Cardiac septum (tissue), 1 donor: Measurements from ENCODE around the gene SLC26A2. TPM values are rescaled to one million over a fixed set of nuclear protein-coding genes. Genes with fewer than 3 reads are reported as not detected.
"Not testable (repeated sequence)": the region's sequence is repeated elsewhere in the genome, so short reads cannot be mapped to it uniquely, and the experiment has no call there.

Experiments
- DNase-seq: peaks from one replicate; pipeline ENCODE4 v3.0.0-alpha.2; 2020; ENCODE audit warnings: low spot score
- intact Hi-C: fragments of 100-400 bp; cut with DNase I; formaldehyde crosslinking; loops from one replicate; pipeline ENCODE4 v1.14.0; 2022
- total RNA-seq: library from RNA; stranded (reverse); fragmentation: NEBNext Ultra II Directional; extraction: Animal tissue kit (Norgen Biotek cat#: 25700); gene quantifications from one replicate; pipeline ENCODE4 v1.2.1, GENCODE V29; 2021
- donor health status: DM: no; HTN: no; CAD: no.

Gene SLC26A2
- total RNA-seq, 1 donor from 2014 or later, result 5.8 TPM

DNA sequence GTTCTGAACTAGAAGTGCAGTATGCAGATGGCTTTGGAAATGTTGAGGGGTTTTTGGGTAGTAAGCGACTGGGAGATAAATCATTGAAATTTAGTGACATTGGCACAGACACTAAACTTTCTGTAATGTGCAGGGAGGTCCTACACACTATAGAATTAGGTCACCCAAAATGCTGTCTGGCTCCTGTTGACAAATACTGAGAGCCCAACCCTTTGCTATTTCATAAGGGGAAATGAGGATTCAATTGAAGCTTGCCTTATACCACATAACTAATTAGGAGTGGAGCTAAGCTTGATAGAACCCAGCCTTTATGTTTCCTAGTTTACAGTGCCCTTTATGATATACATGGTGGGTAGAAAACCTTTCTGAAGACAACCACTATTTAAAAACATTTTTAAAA, 62.6 kb downstream of the SLC26A2 start:
- intact Hi-C loops, result no loop called here

DNA sequence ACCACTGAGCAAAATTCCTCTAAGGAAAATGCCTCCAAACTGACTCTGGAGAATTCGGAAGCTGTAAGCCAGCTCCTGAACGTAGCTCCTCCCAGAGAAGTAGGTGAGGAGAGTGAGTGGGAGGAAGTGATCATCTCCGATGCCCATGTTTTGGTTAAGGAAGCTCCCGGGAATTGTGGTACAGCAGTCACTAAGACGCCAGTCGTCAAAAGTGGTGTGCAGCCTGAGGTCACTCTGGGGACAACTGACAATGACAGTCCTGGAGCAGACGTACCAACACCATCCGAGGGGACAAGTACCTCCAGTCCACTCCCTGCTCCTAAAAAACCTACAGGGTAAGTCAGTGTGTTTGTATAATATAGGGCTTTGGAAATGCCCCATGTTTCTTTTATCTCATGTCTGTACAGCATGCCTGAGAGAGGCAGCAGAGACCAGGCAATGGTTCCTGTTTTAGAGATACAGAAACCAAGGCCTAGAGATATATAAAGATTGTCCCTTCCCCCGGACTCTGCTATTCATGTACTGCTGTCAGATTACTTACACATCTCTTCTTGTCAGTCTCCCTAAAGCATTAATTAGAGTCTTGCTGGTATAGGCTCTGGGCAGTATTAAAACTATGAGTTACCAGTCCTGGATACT, 63.9 kb downstream of the SLC26A2 start:
- intact Hi-C loops, result loop anchor here (2.0 kb wide), 1 partner anchor 194 kb away; no protein-coding TSS in a partner anchor
- no peak for DNase-seq

More for the DNA sequence above, 62.6 kb downstream of the SLC26A2 start:
- no peak for DNase-seq

DNA sequence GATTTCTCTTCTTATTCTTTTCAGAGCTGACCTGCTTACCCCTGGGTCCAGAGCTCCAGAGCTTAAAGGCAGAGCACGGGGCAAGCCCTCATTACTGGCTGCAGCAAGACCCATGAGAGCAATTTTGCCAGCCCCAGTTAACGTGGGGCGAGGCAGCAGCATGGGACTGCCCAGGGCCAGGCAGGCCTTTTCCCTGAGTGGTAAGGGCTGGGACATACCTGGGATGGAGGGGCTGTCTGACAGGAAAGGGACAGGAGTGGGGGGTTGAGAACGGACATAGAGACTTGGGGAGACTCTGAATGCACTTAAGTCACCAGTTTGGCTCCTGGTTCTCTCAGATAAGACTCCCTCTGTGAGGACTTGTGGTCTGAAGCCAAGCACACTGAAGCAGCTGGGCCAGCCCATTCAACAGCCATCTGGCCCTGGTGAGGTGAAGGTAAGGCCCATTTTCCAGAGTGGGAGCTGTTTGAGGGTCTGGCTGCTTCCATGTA, 66.2 kb downstream of the SLC26A2 start:
- no peak for DNase-seq
- intact Hi-C loops, result no loop called here

DNA sequence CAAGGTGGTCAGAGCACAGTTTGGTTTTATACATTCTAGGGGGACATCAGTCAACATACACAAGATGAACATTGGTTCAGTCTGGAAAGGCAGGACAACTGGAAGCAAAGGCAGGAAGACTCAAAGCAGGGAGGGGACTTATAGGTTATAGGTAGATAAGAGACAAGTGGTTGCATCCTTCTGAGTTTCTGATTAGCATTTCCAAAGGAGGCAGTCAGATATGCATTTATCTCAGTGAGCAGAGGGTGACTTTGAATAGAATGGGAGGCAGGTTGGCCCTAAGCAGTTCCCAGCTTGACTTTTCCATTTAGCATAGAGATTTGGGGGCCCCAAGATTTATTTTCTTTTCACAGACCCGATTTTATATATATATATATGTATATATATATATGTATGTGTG, 67.5 kb downstream of the SLC26A2 start:
- DNase-seq, intact Hi-C loops: not testable (repeated sequence)

DNA sequence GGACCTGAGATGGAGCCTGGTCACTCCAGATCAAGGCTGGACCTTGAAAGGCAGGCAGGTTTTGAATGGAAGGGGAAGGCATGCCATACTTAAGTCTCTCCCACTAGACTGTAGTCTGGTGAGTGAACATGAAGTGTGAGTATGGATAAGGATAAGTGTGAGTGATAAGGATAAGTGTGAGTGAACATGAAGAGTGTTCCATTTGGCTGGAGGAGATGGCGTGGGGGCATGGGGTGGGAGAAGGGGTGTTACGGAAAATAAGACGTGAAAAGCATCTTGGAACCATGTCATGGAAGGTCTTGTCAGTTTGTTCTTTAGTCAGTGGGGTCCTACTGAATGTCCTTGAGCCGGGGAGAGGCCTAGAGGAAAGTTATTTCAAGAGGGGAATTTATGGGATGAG, 72.8 kb downstream of the SLC26A2 start:
- intact Hi-C loops, result no loop called here
- DNase-seq, result no peak

DNA sequence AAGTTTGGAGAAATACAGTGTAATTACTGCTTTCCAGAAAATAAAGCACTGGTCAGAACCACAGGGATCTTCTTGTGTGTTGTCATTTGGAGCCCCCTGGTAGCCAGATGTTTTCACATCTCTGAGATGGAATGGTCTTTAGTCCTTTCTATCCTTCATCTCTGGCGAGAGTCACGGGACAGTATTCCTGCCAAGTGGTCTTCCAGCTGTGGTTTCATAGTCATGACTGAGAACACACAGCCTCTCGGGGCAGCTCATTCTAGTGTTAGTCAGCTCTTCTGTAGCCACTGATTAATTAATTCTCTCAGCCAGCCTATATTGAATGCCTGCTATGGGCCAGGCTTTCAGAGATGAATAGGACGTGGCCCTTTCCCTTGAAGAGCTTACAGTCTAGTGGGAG, 74.1 kb downstream of the SLC26A2 start:
- DNase-seq, result no peak
- intact Hi-C loops, result no loop called here

DNA sequence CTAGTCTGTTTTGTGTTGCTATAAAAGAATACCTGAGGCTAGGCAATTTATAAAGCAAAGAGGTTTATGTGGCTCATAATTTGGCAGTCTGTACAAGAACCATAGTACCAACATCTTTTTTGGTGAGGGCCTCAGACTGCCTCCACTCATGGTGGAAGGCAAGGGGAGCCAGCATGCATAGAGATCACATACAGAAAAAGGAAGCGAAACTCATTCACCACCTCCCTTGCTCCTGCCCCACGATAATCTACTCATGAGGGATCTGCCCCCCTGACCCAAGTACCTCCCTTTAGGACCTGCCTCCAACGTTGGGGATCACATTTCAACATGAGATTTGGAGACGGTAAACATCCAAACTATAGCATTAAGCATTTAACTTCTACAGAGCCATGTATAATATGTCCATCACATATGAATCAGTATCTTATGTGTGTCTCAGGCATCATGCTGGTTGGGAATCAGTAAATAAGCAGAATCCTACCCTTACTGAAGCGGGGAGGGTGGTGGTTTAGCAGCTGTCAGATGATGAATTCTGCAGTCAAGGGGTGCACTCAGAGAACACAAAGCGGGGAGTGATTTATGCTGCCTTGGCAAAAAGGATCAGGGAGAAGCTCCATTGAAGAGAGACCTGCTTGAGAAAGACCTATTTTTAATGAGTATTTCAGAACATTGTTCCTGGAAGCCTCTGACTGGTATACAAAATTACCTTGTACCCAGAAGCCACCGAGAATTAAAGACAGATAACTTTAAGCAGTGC, 74.8 kb downstream of the SLC26A2 start:
- intact Hi-C loops, result no loop called here
- DNase-seq, result no peak

DNA sequence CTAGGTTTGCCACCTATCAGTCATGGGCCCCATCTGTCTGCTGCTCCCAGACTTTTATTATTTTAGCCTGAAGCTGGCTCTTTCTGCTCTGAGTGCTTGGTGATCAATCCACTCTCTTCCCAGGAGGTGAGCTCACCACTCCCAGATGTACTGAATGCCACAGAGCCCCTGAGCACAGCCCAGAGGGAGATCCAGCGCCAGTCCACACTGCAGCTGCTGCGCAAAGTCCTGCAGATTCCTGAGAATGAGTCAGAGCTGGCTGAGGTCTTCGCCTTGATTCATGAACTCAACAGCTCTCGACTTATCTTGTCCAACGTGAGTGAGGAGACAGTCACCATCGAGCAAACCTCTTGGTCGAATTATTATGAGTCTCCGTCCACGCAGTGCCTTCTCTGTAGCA, 76.0 kb downstream of the SLC26A2 start:
- intact Hi-C loops, result no loop called here
- DNase-seq, result no peak

Other genes with a start within 250 kb of the SLC26A2 start
- gene PPARGC1B, start 230.4 kb upstream of the SLC26A2 start, total RNA-seq, result 18.9 TPM
- 0.13 TPM for gene PDE6A, start 16.0 kb upstream of the SLC26A2 start, total RNA-seq
- gene TIGD6, start 39.9 kb downstream of the SLC26A2 start, total RNA-seq, result 2.7 TPM
- 17.6 TPM for gene HMGXB3, start 40.0 kb downstream of the SLC26A2 start, total RNA-seq
- gene CSF1R, start 125.8 kb downstream of the SLC26A2 start, total RNA-seq, result 11.9 TPM
- gene PDGFRB, start 195.1 kb downstream of the SLC26A2 start, total RNA-seq, result 54.6 TPM
- gene CDX1, start 206.0 kb downstream of the SLC26A2 start, total RNA-seq, result 0.16 TPM
- not detected for gene SLC6A7, start 229.3 kb downstream of the SLC26A2 start, total RNA-seq